ENCODE results near the gene GABBR1. TPM values are rescaled to one million over a fixed set of nuclear protein-coding genes. Genes with fewer than 3 reads are reported as not detected.

Gene GABBR1
- total and polyA plus RNA-seq, 4 donors = 1.1 to 4.7 (median 1.4) TPM

GRCh38 chr6:29524444-29525310, 108.3 kb downstream of the GABBR1 start:
- Histone ChIP-seq H3K9ac (ENCODE audit: low read depth in 1 of 2, low read length in 2 of 2) (no peak overlapping the region), H3K4me3 (ENCODE audit: low read depth in 1 of 3, low read length in 3 of 3) (no peak overlapping the region), H3K36me3 (ENCODE audit: control insufficient read depth in 4 of 4, insufficient read depth in 3 of 4, low read depth in 1 of 4, low read length in 3 of 4) (no peaks in the 10 kb centered on the region), H3K9me3 (ENCODE audit: control insufficient read depth in 4 of 4, low read length in 3 of 4) (no peaks in the 10 kb centered on the region), H3K27ac (ENCODE audit: low read depth in 1 of 2, low read length in 2 of 2) (no peak overlapping the region), H3K27me3 (ENCODE audit: control insufficient read depth in 4 of 4, insufficient read depth in 4 of 4, low read length in 3 of 4) (no peaks in the 10 kb centered on the region), H3K4me1 (ENCODE audit: control insufficient read depth in 4 of 4, insufficient read depth in 4 of 4, low read length in 3 of 4) (peaks cover 0 to 15% (median 4%) of the 10 kb centered on the region in 4 donors)
- 60% methylated on average over 7 of the region's 7 CpGs for WGBS
- no peak for TF ChIP-seq SP1 (IDR thresholded peaks at IDR 0.05)
- TF ChIP-seq NR2F2 (IDR thresholded peaks at IDR 0.05) = no peak
- TF ChIP-seq RXRA (IDR thresholded peaks at IDR 0.05) = no peak
- TF ChIP-seq REST (IDR thresholded peaks at IDR 0.05) = no peak
- no peak for TF ChIP-seq FOXA2 (IDR thresholded peaks at IDR 0.05)
- TF ChIP-seq MAX (IDR thresholded peaks at IDR 0.05) = no peak
- no peak for TF ChIP-seq CTCF (IDR thresholded peaks at IDR 0.05; ENCODE audit: low read depth, low read length, missing input control)
- no peak for TF ChIP-seq JUND (IDR thresholded peaks at IDR 0.05)
- TF ChIP-seq RAD21 (IDR thresholded peaks at IDR 0.05) = no peak
- TF ChIP-seq HNF4A (conservative IDR thresholded peaks at IDR 0.05) = no peak
- no peak for DNase-seq (ENCODE audit: low spot score)

GRCh38 chr6:29524044-29524443, 108.9 kb downstream of the GABBR1 start:
- H3K36me3 ChIP-seq (ENCODE audit: control insufficient read depth in 4 of 4, insufficient read depth in 3 of 4, low read depth in 1 of 4, low read length in 3 of 4) = no peaks in the 10 kb centered on the region
- H3K27me3 ChIP-seq (ENCODE audit: control insufficient read depth in 4 of 4, insufficient read depth in 4 of 4, low read length in 3 of 4) = no peaks in the 10 kb centered on the region
- DNase-seq (ENCODE audit: low spot score) = no peak
- no peaks in the 10 kb centered on the region for H3K9me3 ChIP-seq (ENCODE audit: control insufficient read depth in 4 of 4, low read length in 3 of 4)
- no peak overlapping the region for H3K27ac ChIP-seq (ENCODE audit: low read depth in 1 of 2, low read length in 2 of 2)
- H3K9ac ChIP-seq (ENCODE audit: low read depth in 1 of 2, low read length in 2 of 2) = no peak overlapping the region
- 41% methylated on average over 2 of the region's 2 CpGs for WGBS
- no peak overlapping the region for H3K4me3 ChIP-seq (ENCODE audit: low read depth in 1 of 3, low read length in 3 of 3)
- H3K4me1 ChIP-seq (ENCODE audit: control insufficient read depth in 4 of 4, insufficient read depth in 4 of 4, low read length in 3 of 4) = peaks cover 0 to 15% (median 4%) of the 10 kb centered on the region in 4 donors
- TF ChIP-seq RAD21 (IDR thresholded peaks at IDR 0.05) (no peak), HNF4A (conservative IDR thresholded peaks at IDR 0.05) (no peak), RXRA (IDR thresholded peaks at IDR 0.05) (no peak), JUND (IDR thresholded peaks at IDR 0.05) (no peak), ATF3 (IDR thresholded peaks at IDR 0.05) (no peak), CTCF (IDR thresholded peaks at IDR 0.05; ENCODE audit: low read depth, low read length, missing input control) (no peak), ZBTB33 (IDR thresholded peaks at IDR 0.05) (no peak), SP1 (IDR thresholded peaks at IDR 0.05) (no peak), EGR1 (IDR thresholded peaks at IDR 0.05; ENCODE audit: low read depth in 2 of 2) (no peak), FOXA2 (IDR thresholded peaks at IDR 0.05) (no peak), NR2F2 (IDR thresholded peaks at IDR 0.05) (no peak), TAF1 (conservative IDR thresholded peaks at IDR 0.05) (no peak), MAX (IDR thresholded peaks at IDR 0.05) (no peak), HNF4G (IDR thresholded peaks at IDR 0.05) (no peak), FOXA1 (IDR thresholded peaks at IDR 0.05) (no peak)
